K562 (cell line): Measurements from ENCODE around the gene FMNL2.

Experiments
- ESRRA ChIP-seq: fragments of 450-650 bp; IDR thresholded peaks from 2 replicates; pipeline ENCODE4 v1.6.1; 2014; ENCODE audit warnings: low read depth, mild to moderate bottlenecking, moderate library complexity, borderline replicate concordance
- GTF2F1 ChIP-seq: IDR thresholded peaks from 2 replicates; pipeline ENCODE4 v1.6.1; 2011; ENCODE audit warnings: low read depth, low read length, improper control_type of control experiment
- HNRNPK ChIP-seq: fragments of 200-400 bp; formaldehyde crosslinking; IDR thresholded peaks from one replicate; pipeline ENCODE4 v1.6.1; 2018; ENCODE audit warnings: mild to moderate bottlenecking, low read depth, low read length; ENCODE audit not compliant: poor library complexity, severe bottlenecking
- NFIX ChIP-seq: fragments of 250-450 bp; sonication (Bioruptor Pico); IDR thresholded peaks from 2 replicates; pipeline ENCODE4 v1.4.0; 2020; ENCODE audit warnings: low read depth, mild to moderate bottlenecking, moderate library complexity
- POLR2A ChIP-seq: fragments of 450-650 bp; conservative IDR thresholded peaks from 2 replicates; pipeline ENCODE4 v1.6.1; 2016
- SRSF3 ChIP-seq: fragments of 200-400 bp; formaldehyde crosslinking; IDR thresholded peaks from 2 replicates; pipeline ENCODE4 v1.6.1; 2016; ENCODE audit warnings: mild to moderate bottlenecking, low read length, moderate library complexity; ENCODE audit not compliant: insufficient read depth
- TEAD1 ChIP-seq, 2 experiments: fragments of 450-650 bp in 1 of 2; sonication (generic) in 1 of 2; formaldehyde crosslinking; IDR thresholded peaks; 2 replicates each; pipeline versions ENCODE4 v1.4.0 to v1.8.0; 2020 to 2022; ENCODE audit warnings: mild to moderate bottlenecking in 2 of 2, missing genetic modification reagents in 1 of 2
- TEAD2 ChIP-seq: fragments of 450-650 bp; IDR thresholded peaks from 2 replicates; pipeline ENCODE4 v1.6.1; 2016; ENCODE audit warnings: missing genetic modification characterization, control low read depth, missing compliant biosample characterization
- TEAD4 ChIP-seq, 2 experiments: sonication (generic) in 1 of 2; formaldehyde crosslinking in 1 of 2; IDR thresholded peaks; 2 replicates each; pipeline versions ENCODE4 v1.6.1 to v1.8.0; 2012 to 2022; ENCODE audit warnings: borderline replicate concordance in 1 of 2, inconsistent platforms in 1 of 2, low read length in 1 of 2, mild to moderate bottlenecking in 1 of 2, missing genetic modification reagents in 1 of 2
- XRCC5 ChIP-seq: fragments of 200-400 bp; formaldehyde crosslinking; IDR thresholded peaks from 2 replicates; pipeline ENCODE4 v1.6.1; 2017; ENCODE audit warnings: low read depth, mild to moderate bottlenecking, low read length
- TF ChIP-seq, protein P1 (sequence below), 2 experiments: IDR thresholded peaks in 1 of 2; conservative IDR thresholded peaks in 1 of 2; 2 replicates each; pipeline ENCODE4 v1.6.1; 2016; ENCODE audit warnings: low read depth in 2 of 2, mild to moderate bottlenecking in 1 of 2, missing compliant biosample characterization in 1 of 2, missing genetic modification characterization in 1 of 2, moderate library complexity in 1 of 2

- no peak for TF ChIP-seq POLR2A
- TF ChIP-seq TEAD1 (CRISPR knock-in tag; IDR thresholded peaks at IDR 0.05): no peak
- TF ChIP-seq TEAD4 (IDR thresholded peaks at IDR 0.05; ENCODE audit: low read length): no peak
- no peak for TF ChIP-seq TEAD4 (CRISPR knock-in tag; IDR thresholded peaks at IDR 0.05; ENCODE audit: borderline replicate concordance)
- TF ChIP-seq, protein P1, sequence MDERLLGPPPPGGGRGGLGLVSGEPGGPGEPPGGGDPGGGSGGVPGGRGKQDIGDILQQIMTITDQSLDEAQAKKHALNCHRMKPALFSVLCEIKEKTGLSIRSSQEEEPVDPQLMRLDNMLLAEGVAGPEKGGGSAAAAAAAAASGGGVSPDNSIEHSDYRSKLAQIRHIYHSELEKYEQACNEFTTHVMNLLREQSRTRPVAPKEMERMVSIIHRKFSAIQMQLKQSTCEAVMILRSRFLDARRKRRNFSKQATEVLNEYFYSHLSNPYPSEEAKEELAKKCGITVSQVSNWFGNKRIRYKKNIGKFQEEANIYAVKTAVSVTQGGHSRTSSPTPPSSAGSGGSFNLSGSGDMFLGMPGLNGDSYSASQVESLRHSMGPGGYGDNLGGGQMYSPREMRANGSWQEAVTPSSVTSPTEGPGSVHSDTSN (CRISPR knock-in tag; IDR thresholded peaks at IDR 0.05; ENCODE audit: low read depth): no peak
- TF ChIP-seq, protein P1 (tag; conservative IDR thresholded peaks at IDR 0.05; ENCODE audit: low read depth): no peak
- no peak for TF ChIP-seq TEAD2 (tag)
- no peak for TF ChIP-seq ESRRA
- TF ChIP-seq NFIX (CRISPR knock-in tag): no peak
- no peak for TF ChIP-seq XRCC5
- no peak for TF ChIP-seq SRSF3
- TF ChIP-seq GTF2F1: no peak
- TF ChIP-seq HNRNPK: no peak
Observed at GRCh38 chr2:152472481-152472887, 137.5 kb downstream of the FMNL2 start.
